Activated T-helper 17 cell treated with anti-CD3 and anti-CD28 coated beads, Interleukin-2, amount 50 U/mL, for 72 hours (primary cell): ENCODE results near the gene TXLNG. TPM values are rescaled to one million over a fixed set of nuclear protein-coding genes. Genes with fewer than 3 reads are reported as not detected.
"Not testable (repeated sequence)": the region's sequence is repeated elsewhere in the genome, so short reads cannot be mapped to it uniquely, and the experiment has no call there.

Experiments used
- ATAC-seq: fragments of 150-1000 bp; cut with Tn5 transposase; replicated peaks from 2 replicates; pipeline ENCODE4 v1.10.0; 2021; ENCODE audit warnings: mild to moderate bottlenecking, moderate library complexity
- H3K27ac Mint-ChIP-seq: one replicate; pipeline ENCODE4 v1.8.0; 2022; ENCODE audit warnings: mixed read lengths
- H3K27me3 Mint-ChIP-seq: one replicate; pipeline ENCODE4 v1.8.0; 2022; ENCODE audit warnings: mixed read lengths
- H3K36me3 Mint-ChIP-seq: one replicate; pipeline ENCODE4 v1.8.0; 2022; ENCODE audit warnings: low read depth, mild to moderate bottlenecking, mixed read lengths
- H3K4me1 Mint-ChIP-seq: one replicate; pipeline ENCODE4 v1.8.0; 2022; ENCODE audit warnings: mixed read lengths
- H3K4me3 Mint-ChIP-seq: one replicate; pipeline ENCODE4 v1.8.0; 2022; ENCODE audit warnings: mild to moderate bottlenecking, mixed read lengths
- H3K9me3 Mint-ChIP-seq: one replicate; pipeline ENCODE4 v1.8.0; 2022; ENCODE audit warnings: mixed read lengths
- total RNA-seq, 2 donors: library from RNA; stranded (reverse); gene quantifications; one replicate each; pipeline ENCODE4 v1.2.3, GENCODE V29; 2022

TXLNG gene
- total RNA-seq, 2 donors from 2014 or later: 10.0 to 15.7 TPM

- H3K27ac Mint-ChIP-seq: no peak overlapping the region
- ATAC-seq: no peak
- H3K4me3 Mint-ChIP-seq: no peak overlapping the region
- H3K27me3 Mint-ChIP-seq: no peaks in the 10 kb centered on the region
- H3K9me3 Mint-ChIP-seq: no peaks in the 10 kb centered on the region
- H3K4me1 Mint-ChIP-seq: no peaks in the 10 kb centered on the region
- H3K36me3 Mint-ChIP-seq: peaks cover 90% of the 10 kb centered on the region
Measured at GRCh38 chrX:16839219-16839851, 53.1 kb downstream of the TXLNG start.

- no peak overlapping the region for H3K27ac Mint-ChIP-seq
- H3K27me3 Mint-ChIP-seq: no peaks in the 10 kb centered on the region
- no peaks in the 10 kb centered on the region for H3K9me3 Mint-ChIP-seq
- H3K36me3 Mint-ChIP-seq: peaks cover 90% of the 10 kb centered on the region
- ATAC-seq: peak; percentile 44
- no peak overlapping the region for H3K4me3 Mint-ChIP-seq
- H3K4me1 Mint-ChIP-seq: no peaks in the 10 kb centered on the region
Measured at GRCh38 chrX:16839852-16840460, 53.7 kb downstream of the TXLNG start.

GRCh38 chrX:16842684-16843083, 56.4 kb downstream of the TXLNG start:
- no peaks in the 10 kb centered on the region for H3K9me3 Mint-ChIP-seq
- H3K36me3 Mint-ChIP-seq: peaks cover 86% of the 10 kb centered on the region
- no peak for ATAC-seq
- no peak overlapping the region for H3K27ac Mint-ChIP-seq
- H3K27me3 Mint-ChIP-seq: no peaks in the 10 kb centered on the region
- no peak overlapping the region for H3K4me3 Mint-ChIP-seq
- H3K4me1 Mint-ChIP-seq: no peaks in the 10 kb centered on the region

- Mint-ChIP-seq H3K27ac (no peak overlapping the region), H3K36me3 (peaks cover 87% of the 10 kb centered on the region), H3K9me3 (no peaks in the 10 kb centered on the region), H3K27me3 (no peaks in the 10 kb centered on the region), H3K4me3 (no peak overlapping the region), H3K4me1 (no peaks in the 10 kb centered on the region)
- no peak for ATAC-seq
Measured at GRCh38 chrX:16843208-16843909, 57.1 kb downstream of the TXLNG start.

GRCh38 chrX:16845686-16846085, 59.4 kb downstream of the TXLNG start:
- Mint-ChIP-seq H3K27me3 (no peaks in the 10 kb centered on the region), H3K4me3 (no peak overlapping the region), H3K36me3 (peaks cover 93% of the 10 kb centered on the region), H3K4me1 (no peaks in the 10 kb centered on the region), H3K9me3 (no peaks in the 10 kb centered on the region), H3K27ac (no peak overlapping the region)
- no peak for ATAC-seq

GRCh38 chrX:16848541-16848940, 62.3 kb downstream of the TXLNG start:
- Mint-ChIP-seq H3K36me3 (peaks cover 94% of the 10 kb centered on the region), H3K27me3 (no peaks in the 10 kb centered on the region), H3K27ac (no peak overlapping the region), H3K4me3 (no peak overlapping the region), H3K9me3 (no peaks in the 10 kb centered on the region), H3K4me1 (no peaks in the 10 kb centered on the region)
- ATAC-seq: no peak

GRCh38 chrX:16851421-16851820, 65.2 kb downstream of the TXLNG start:
- no peaks in the 10 kb centered on the region for H3K4me1 Mint-ChIP-seq
- H3K27me3 Mint-ChIP-seq: no peaks in the 10 kb centered on the region
- no peak overlapping the region for H3K27ac Mint-ChIP-seq
- ATAC-seq: no peak
- H3K4me3 Mint-ChIP-seq: no peak overlapping the region
- peaks cover 96% of the 10 kb centered on the region for H3K36me3 Mint-ChIP-seq
- H3K9me3 Mint-ChIP-seq: no peaks in the 10 kb centered on the region

- Mint-ChIP-seq H3K4me1 (no peaks in the 10 kb centered on the region), H3K36me3 (peaks cover 96% of the 10 kb centered on the region), H3K27ac (no peak overlapping the region), H3K4me3 (no peak overlapping the region), H3K9me3 (no peaks in the 10 kb centered on the region), H3K27me3 (no peaks in the 10 kb centered on the region)
- ATAC-seq: no peak
Measured at GRCh38 chrX:16851827-16852226, 65.6 kb downstream of the TXLNG start.

- no peaks in the 10 kb centered on the region for H3K4me1 Mint-ChIP-seq
- peak overlapping the region; percentile 48 for H3K4me3 Mint-ChIP-seq
- H3K27me3 Mint-ChIP-seq: no peaks in the 10 kb centered on the region
- H3K27ac Mint-ChIP-seq: peak overlapping the region; percentile 68
- H3K36me3 Mint-ChIP-seq: peaks cover 100% of the 10 kb centered on the region
- H3K9me3 Mint-ChIP-seq: no peaks in the 10 kb centered on the region
- ATAC-seq: peak; percentile 85
Measured at GRCh38 chrX:16852617-16853179, 66.4 kb downstream of the TXLNG start.

GRCh38 chrX:16853537-16853936, 67.3 kb downstream of the TXLNG start:
- no peaks in the 10 kb centered on the region for H3K27me3 Mint-ChIP-seq
- no peak for ATAC-seq
- H3K4me1 Mint-ChIP-seq: peaks cover under 1% of the 10 kb centered on the region

GRCh38 chrX:16855363-16856075, 69.3 kb downstream of the TXLNG start:
- no peaks in the 10 kb centered on the region for H3K27me3 Mint-ChIP-seq
- H3K4me1 Mint-ChIP-seq: peaks cover 11% of the 10 kb centered on the region
- peak; percentile 38 for ATAC-seq
- H3K27ac Mint-ChIP-seq: peak overlapping the region; percentile 70
- peak overlapping the region; percentile 23 for H3K4me3 Mint-ChIP-seq
- no peaks in the 10 kb centered on the region for H3K9me3 Mint-ChIP-seq
- peaks cover 98% of the 10 kb centered on the region for H3K36me3 Mint-ChIP-seq

More at GRCh38 chrX:16853537-16853936, 67.3 kb downstream of the TXLNG start:
- Mint-ChIP-seq H3K4me3 (peak overlapping the region; percentile 48), H3K27ac (peak overlapping the region; percentile 68), H3K36me3 (peaks cover 100% of the 10 kb centered on the region), H3K9me3 (no peaks in the 10 kb centered on the region)

- ATAC-seq: peak; percentile 79
- H3K27ac Mint-ChIP-seq: peak overlapping the region; percentile 70
- not testable (repeated sequence) for H3K27me3 Mint-ChIP-seq, H3K9me3 Mint-ChIP-seq
- peaks cover 11% of the 10 kb centered on the region for H3K4me1 Mint-ChIP-seq
- peak overlapping the region; percentile 34 for H3K4me3 Mint-ChIP-seq
- peaks cover 92% of the 10 kb centered on the region for H3K36me3 Mint-ChIP-seq
Measured at GRCh38 chrX:16856076-16856404, 69.8 kb downstream of the TXLNG start.

- Mint-ChIP-seq H3K4me3 (no peak overlapping the region), H3K36me3 (peaks cover 90% of the 10 kb centered on the region), H3K27ac (peak overlapping the region; percentile 70), H3K27me3 (no peaks in the 10 kb centered on the region), H3K4me1 (peaks cover 11% of the 10 kb centered on the region), H3K9me3 (no peaks in the 10 kb centered on the region)
- ATAC-seq: no peak
Measured at GRCh38 chrX:16856744-16857143, 70.5 kb downstream of the TXLNG start.

- peaks cover 82% of the 10 kb centered on the region for H3K36me3 Mint-ChIP-seq
- H3K4me1 Mint-ChIP-seq: peaks cover 11% of the 10 kb centered on the region
- no peak for ATAC-seq
- no peak overlapping the region for H3K27ac Mint-ChIP-seq
- no peaks in the 10 kb centered on the region for H3K27me3 Mint-ChIP-seq
- H3K4me3 Mint-ChIP-seq: no peak overlapping the region
- no peaks in the 10 kb centered on the region for H3K9me3 Mint-ChIP-seq
Measured at GRCh38 chrX:16862829-16863228, 76.6 kb downstream of the TXLNG start.
